HepG2 (cell line): ENCODE data around the gene MYH7B. TPM values are rescaled to one million over a fixed set of nuclear protein-coding genes. Genes with fewer than 3 reads are reported as not detected.

Experiments
- ASH2L ChIP-seq: fragments of 300-600, 200-600 bp; sonication (generic); IDR thresholded peaks from 2 replicates; pipeline ENCODE4 v1.7.0; 2017; ENCODE audit warnings: low read depth, mild to moderate bottlenecking, moderate library complexity, mixed read lengths, low read length; ENCODE audit not compliant: insufficient read length
- CHD2 ChIP-seq: IDR thresholded peaks from 2 replicates; pipeline ENCODE4 v1.6.1; 2011; ENCODE audit warnings: low read depth, low read length, improper control_type of control experiment
- EED ChIP-seq: sonication (generic); formaldehyde crosslinking; IDR thresholded peaks from 2 replicates; pipeline ENCODE4 v1.5.0; 2020; ENCODE audit warnings: mild to moderate bottlenecking, missing genetic modification reagents
- ELF3 ChIP-seq: IDR thresholded peaks from 2 replicates; pipeline ENCODE4 v1.6.1; 2016; ENCODE audit warnings: missing genetic modification reagents, missing compliant biosample characterization
- GFI1 ChIP-seq: sonication (generic); formaldehyde crosslinking; IDR thresholded peaks from 2 replicates; pipeline ENCODE4 v1.5.0; 2020; ENCODE audit warnings: missing genetic modification reagents, mild to moderate bottlenecking, borderline replicate concordance
- IKZF5 ChIP-seq: IDR thresholded peaks from 2 replicates; pipeline ENCODE4 v1.6.1; 2018; ENCODE audit warnings: missing genetic modification reagents, mild to moderate bottlenecking, missing compliant biosample characterization
- MATR3 ChIP-seq: sonication (generic); formaldehyde crosslinking; IDR thresholded peaks from 2 replicates; pipeline ENCODE4 v1.4.0; 2020; ENCODE audit warnings: missing genetic modification reagents
- MIER3 ChIP-seq: IDR thresholded peaks from 2 replicates; pipeline ENCODE4 v1.6.1; 2016; ENCODE audit warnings: missing compliant biosample characterization, borderline replicate concordance
- MXD3 ChIP-seq: IDR thresholded peaks from 2 replicates; pipeline ENCODE4 v1.6.1; 2016; ENCODE audit warnings: mild to moderate bottlenecking, missing biosample characterization, missing genetic modification reagents
- NR2C2 ChIP-seq: sonication (generic); formaldehyde crosslinking; IDR thresholded peaks from 2 replicates; pipeline ENCODE4 v1.4.0; 2020; ENCODE audit warnings: missing genetic modification reagents, mild to moderate bottlenecking, moderate library complexity, borderline replicate concordance
- PLSCR1 ChIP-seq: sonication (generic); formaldehyde crosslinking; IDR thresholded peaks from 2 replicates; pipeline ENCODE4 v1.5.0; 2020; ENCODE audit warnings: missing genetic modification reagents, mild to moderate bottlenecking, borderline replicate concordance
- SETDB1 ChIP-seq: sonication (generic); formaldehyde crosslinking; IDR thresholded peaks from 2 replicates; pipeline ENCODE4 v1.5.1; 2020; ENCODE audit warnings: missing genetic modification reagents, mild to moderate bottlenecking, borderline replicate concordance
- TFDP2 ChIP-seq: sonication (generic); formaldehyde crosslinking; IDR thresholded peaks from 2 replicates; pipeline ENCODE4 v1.4.0; 2020; ENCODE audit warnings: missing genetic modification reagents
- THAP7 ChIP-seq: sonication (generic); formaldehyde crosslinking; IDR thresholded peaks from 2 replicates; pipeline ENCODE4 v1.8.1; 2023; ENCODE audit warnings: mild to moderate bottlenecking, missing genetic modification reagents
- ZFAT ChIP-seq: sonication (generic); formaldehyde crosslinking; conservative IDR thresholded peaks from 2 replicates; pipeline ENCODE4 v1.8.1; 2023; ENCODE audit warnings: missing genetic modification reagents, inconsistent platforms
- ZFP36L1 ChIP-seq: sonication (generic); formaldehyde crosslinking; IDR thresholded peaks from 2 replicates; pipeline ENCODE4 v1.8.0; 2022; ENCODE audit warnings: mild to moderate bottlenecking, missing genetic modification reagents, moderate library complexity
- ZMYM2 ChIP-seq: sonication (generic); formaldehyde crosslinking; IDR thresholded peaks from 2 replicates; pipeline ENCODE4 v1.8.0; 2022; ENCODE audit warnings: mild to moderate bottlenecking, missing genetic modification reagents
- ZNF180 ChIP-seq: sonication (generic); formaldehyde crosslinking; IDR thresholded peaks from 2 replicates; pipeline ENCODE4 v1.4.0; 2020; ENCODE audit warnings: low read depth, missing genetic modification reagents, borderline replicate concordance
- ZNF512 ChIP-seq: sonication (generic); formaldehyde crosslinking; IDR thresholded peaks from 2 replicates; pipeline ENCODE4 v1.4.0; 2020; ENCODE audit warnings: mild to moderate bottlenecking, missing genetic modification reagents
- ZNF800 ChIP-seq: sonication (generic); formaldehyde crosslinking; IDR thresholded peaks from 2 replicates; pipeline ENCODE4 v1.4.0; 2020; ENCODE audit warnings: missing genetic modification reagents
- polyA plus RNA-seq, 8 experiments: library from polyadenylated mRNA; depleted of rRNA in 3 of 8; stranded (reverse) in 7 of 8; unstranded in 1 of 8; fragments of >200 nt; fragmentation: Illumina TruSeq in 4 of 8; extraction: Trizol in 4 of 8; gene quantifications; 2 replicates each; pipeline versions ENCODE4 v1.2.1 to v1.2.3, GENCODE V29; 2011 to 2016; ENCODE audit warnings: low read depth in 4 of 8, missing spikeins in 1 of 8, mixed read lengths in 1 of 8; ENCODE audit not compliant: insufficient read depth in 1 of 8
- total RNA-seq, 5 experiments: library from RNA; depleted of rRNA; stranded (reverse); fragments of >200 nt; fragmentation: Illumina TruSeq; extraction: Trizol; gene quantifications; 2 replicates each; pipeline ENCODE4 v1.2.3, GENCODE V29; 2016; ENCODE audit warnings: low read depth in 1 of 5

MYH7B gene
- total and polyA plus RNA-seq, 2 of the 13 experiments (the other 11 are each of a cell fraction or from before 2014, with no cell fraction given): 0.05 to 0.20 TPM

GRCh38 chr20:34955231-34956040, at the start of gene MYH7B, which contains the start of gene GSS (continued):
- TF ChIP-seq PLSCR1 (CRISPR knock-in tag) (peak; percentile 95; the same call in 1 of the 2 replicates), ZMYM2 (CRISPR knock-in tag) (no peak; the same call in none of the 2 replicates), ZNF180 (CRISPR knock-in tag) (no peak; the same call in 1 of the 2 replicates), CHD2 (peak; percentile 82), MATR3 (CRISPR knock-in tag) (no peak), GFI1 (CRISPR knock-in tag) (peak; percentile 89), IKZF5 (CRISPR knock-in tag) (peak; percentile 99), ZFAT (CRISPR knock-in tag) (no peak), EED (CRISPR knock-in tag) (peak; percentile 92), ZNF512 (CRISPR knock-in tag) (no peak), ZFP36L1 (CRISPR knock-in tag) (peak; percentile 36), ZNF800 (peak; percentile 69; the same call in 1 of the 2 replicates), NR2C2 (CRISPR knock-in tag) (peak; percentile 83; the same call in 1 of the 2 replicates), TFDP2 (peak; percentile 95), MIER3 (CRISPR knock-in tag) (peak; percentile 87), THAP7 (CRISPR knock-in tag) (peak; percentile 91; the same call in 1 of the 2 replicates), SETDB1 (CRISPR knock-in tag) (no peak), MXD3 (peak; percentile 92), ELF3 (peak; percentile 85; the same call in 1 of the 2 replicates), ASH2L (peak; percentile 99)
